Naive thymus-derived CD8-positive, alpha-beta T cell (primary cell): ENCODE data around the gene TBKBP1. TPM values are rescaled to one million over a fixed set of nuclear protein-coding genes. Genes with fewer than 3 reads are reported as not detected.
A peak's percentile ranks its signal among the peaks of the same experiment; 100 is the strongest.
"Not testable (repeated sequence)": the region's sequence is repeated elsewhere in the genome, so short reads cannot be mapped to it uniquely, and the experiment has no call there.

Experiments
- ATAC-seq, 2 donors: fragments of 150-1000 bp; cut with Tn5 transposase in 1 of 2; sonication (Bioruptor Pico), chemical (Tn5 transposase) in 1 of 2; 1 replicate in 1 of 2; 2 replicates in 1 of 2; pipeline ENCODE4 v1.10.0; 2021; ENCODE audit warnings: mild to moderate bottlenecking in 2 of 2, moderate library complexity in 2 of 2
- POLR2A ChIA-PET: fragments of 350-600 bp; sonication (Branson Sonifier 250); formaldehyde crosslinking; loops from one replicate; lab custom pipeline; 2021; ENCODE audit warnings: antibody characterized with exemption; lab: Charles Lee
- DNase-seq, 10 donors: peaks; one replicate each; pipeline versions ENCODE4 v3.0.0 to v3.0.0-alpha.2; 2020 to 2022
- H3K27ac Mint-ChIP-seq, 10 donors: one replicate each; pipeline ENCODE4 v1.8.0; 2020 to 2022; ENCODE audit warnings: mild to moderate bottlenecking in 10 of 10, mixed read lengths in 10 of 10, moderate library complexity in 4 of 10, inconsistent platforms in 1 of 10
- H3K27me3 Mint-ChIP-seq, 5 donors: one replicate each; pipeline ENCODE4 v1.8.0; 2021 to 2022; ENCODE audit warnings: mixed read lengths in 5 of 5
- H3K36me3 Mint-ChIP-seq, 3 donors: one replicate each; pipeline ENCODE4 v1.8.0; 2020 to 2022; ENCODE audit warnings: mixed read lengths in 3 of 3, mild to moderate bottlenecking in 2 of 3, inconsistent platforms in 1 of 3
- H3K4me1 Mint-ChIP-seq, 4 donors: one replicate each; pipeline ENCODE4 v1.8.0; 2021 to 2022; ENCODE audit warnings: mixed read lengths in 4 of 4
- H3K4me3 Mint-ChIP-seq, 10 donors: one replicate each; pipeline ENCODE4 v1.8.0; 2020 to 2022; ENCODE audit warnings: mild to moderate bottlenecking in 10 of 10, mixed read lengths in 10 of 10, moderate library complexity in 6 of 10, inconsistent platforms in 1 of 10
- H3K9me3 Mint-ChIP-seq, 9 donors: one replicate each; pipeline ENCODE4 v1.8.0; 2020 to 2022; ENCODE audit warnings: mixed read lengths in 9 of 9, mild to moderate bottlenecking in 3 of 9, inconsistent platforms in 1 of 9, moderate library complexity in 1 of 9
- polyA plus RNA-seq, 3 donors: library from polyadenylated mRNA; unstranded; fragments of 300-500 nt; fragmentation: Illumina TruSeq; gene quantifications; one replicate each; pipeline ENCODE4 v1.2.3, GENCODE V29; 2021
- total RNA-seq, 8 experiments: library from RNA in 2 of 8; stranded (reverse) in 2 of 8; gene quantifications; one replicate each; pipeline ENCODE4 v1.2.3 and lab custom pipeline; 2021 to 2026

The TBKBP1 gene
- total and polyA plus RNA-seq, 5 experiments from 2014 or later, result 0.07 to 3.1 (median 1.0) TPM; not detected in 1

GRCh38 chr17:47682138-47682537 lies 11.8 kb upstream of the TBKBP1 start:
- Mint-ChIP-seq H3K4me1 (peaks cover 0 to 8% (median 1%) of the 10 kb centered on the region in 4 donors), H3K27me3 (no peaks in the 10 kb centered on the region), H3K27ac (peak overlapping the region in 5 of 10 donors; percentile 38 to 77 (median 54)), H3K36me3 (peaks cover 4 to 89% (median 31%) of the 10 kb centered on the region in 3 donors), H3K4me3 (no peak overlapping the region), H3K9me3 (no peaks in the 10 kb centered on the region)
- no peak for ATAC-seq
- no peak for DNase-seq
- POLR2A ChIA-PET, result no interaction called here

DNA sequence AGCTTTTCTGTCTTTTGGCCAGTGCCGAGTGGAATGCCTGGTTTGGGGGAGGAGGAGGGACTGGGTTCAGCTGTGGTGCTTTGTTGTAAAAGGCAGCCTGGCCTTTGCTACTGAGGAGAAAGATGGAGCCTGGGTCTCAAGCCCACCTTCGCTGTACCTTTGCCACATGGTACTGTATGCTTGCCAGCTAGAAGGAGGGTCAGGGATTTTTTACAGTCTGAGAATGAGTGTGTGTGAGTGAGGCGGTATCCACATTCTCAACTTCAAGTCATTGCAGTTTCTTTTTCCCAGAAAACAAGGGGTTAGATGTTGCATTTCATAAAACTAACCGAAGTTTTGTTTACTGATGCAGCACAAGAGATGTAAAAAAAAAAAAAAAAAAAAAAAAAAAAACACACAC lies 11.2 kb upstream of the TBKBP1 start:
- H3K4me3 Mint-ChIP-seq, DNase-seq, ATAC-seq, H3K9me3 Mint-ChIP-seq, POLR2A ChIA-PET, H3K27me3 Mint-ChIP-seq, H3K4me1 Mint-ChIP-seq: not testable (repeated sequence)
- H3K36me3 Mint-ChIP-seq, result peaks cover 4 to 83% (median 27%) of the 10 kb centered on the region in 3 donors
- peak overlapping the region in 2 of 10 donors; percentile 1 to 28 for H3K27ac Mint-ChIP-seq

DNA sequence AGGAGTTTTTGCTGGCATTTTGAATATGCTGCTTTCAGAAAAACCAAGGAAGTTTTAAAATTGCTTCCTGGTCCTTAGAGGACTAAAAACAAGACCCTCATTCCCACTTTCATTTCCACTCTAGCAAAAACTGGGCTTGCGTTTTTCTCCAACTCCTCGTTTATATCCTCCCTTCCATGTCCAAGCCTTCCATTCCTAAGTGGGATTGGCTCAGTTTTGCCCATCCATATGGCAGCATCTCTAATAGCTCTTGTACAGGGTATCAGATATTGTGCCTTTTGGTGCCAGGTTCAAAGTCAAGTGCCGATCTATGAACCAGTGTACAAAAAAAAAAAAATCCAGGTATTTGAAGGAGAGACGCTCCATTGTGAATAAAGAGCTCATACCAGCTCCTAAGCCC lies 9.9 kb upstream of the TBKBP1 start:
- Mint-ChIP-seq H3K4me1 (peaks cover 0 to 5% (median 1%) of the 10 kb centered on the region in 4 donors), H3K9me3 (no peaks in the 10 kb centered on the region), H3K36me3 (peaks cover 0 to 72% (median 24%) of the 10 kb centered on the region in 3 donors), H3K4me3 (no peak overlapping the region), H3K27ac (peak overlapping the region in 6 of 10 donors; percentile 2 to 76 (median 38)), H3K27me3 (no peaks in the 10 kb centered on the region)
- DNase-seq, result no peak
- ATAC-seq, result no peak
- POLR2A ChIA-PET, result interaction anchor here (1.7 kb wide), 1 partner anchor 9 kb away, joined by 5 read pairs; no protein-coding TSS in a partner anchor

DNA sequence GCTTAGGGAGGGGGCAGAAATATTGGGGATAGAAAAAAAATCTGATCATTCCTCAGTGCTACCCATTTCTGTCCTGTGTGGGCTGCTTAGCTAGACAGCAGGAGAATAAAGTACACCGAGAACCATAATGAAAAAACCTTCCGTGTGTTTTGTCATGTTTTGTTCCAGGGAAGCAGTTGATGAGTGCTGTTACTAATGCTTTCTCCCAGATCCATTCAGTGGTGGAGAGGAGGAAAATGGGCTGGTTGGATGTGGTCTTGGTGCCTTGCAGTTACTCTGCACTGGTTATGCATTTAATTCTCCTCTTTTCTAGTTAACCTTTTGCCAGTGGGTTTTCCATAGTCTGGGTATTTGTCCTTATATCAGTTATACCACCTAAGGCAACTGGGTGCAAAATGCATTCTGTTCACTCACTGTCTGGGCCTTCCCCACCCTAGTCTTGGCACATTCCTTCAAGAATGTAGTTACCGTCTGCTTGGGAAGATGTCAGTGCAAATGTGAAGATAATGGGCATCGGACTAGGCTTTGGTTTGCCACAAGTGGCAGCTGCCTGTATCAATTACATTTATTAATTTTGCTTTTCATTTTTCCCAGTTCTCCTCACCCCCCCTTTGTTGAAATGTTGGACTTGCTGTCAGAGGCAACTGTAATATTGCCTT lies 9.3 kb upstream of the TBKBP1 start:
- POLR2A ChIA-PET, result interaction anchor here (0.5 to 1.7 kb wide), 2 partner anchors 8 to 31 kb away, joined by 3 to 5 read pairs; no protein-coding TSS in a partner anchor
- ATAC-seq, result no peak
- Mint-ChIP-seq H3K27ac (peak overlapping the region in 4 of 10 donors; percentile 38 to 76 (median 56)), H3K9me3 (no peaks in the 10 kb centered on the region), H3K36me3 (peaks cover 0 to 66% (median 24%) of the 10 kb centered on the region in 3 donors), H3K4me1 (peaks cover 0 to 5% (median 1%) of the 10 kb centered on the region in 4 donors), H3K4me3 (no peak overlapping the region), H3K27me3 (no peaks in the 10 kb centered on the region)
- DNase-seq, result no peak

GRCh38 chr17:47685556-47686275 lies 8.2 kb upstream of the TBKBP1 start:
- no peak for ATAC-seq
- no peak for DNase-seq
- Mint-ChIP-seq H3K27ac (peak overlapping the region in 8 of 10 donors; percentile 6 to 64 (median 40)), H3K4me1 (peaks cover 0 to 4% (median under 1%) of the 10 kb centered on the region in 4 donors), H3K36me3 (peaks cover 0 to 55% (median 14%) of the 10 kb centered on the region in 3 donors), H3K9me3 (no peaks in the 10 kb centered on the region), H3K4me3 (no peak overlapping the region), H3K27me3 (no peaks in the 10 kb centered on the region)
- POLR2A ChIA-PET, result interaction anchor here (0.5 kb wide), 1 partner anchor 32 kb away, joined by 3 read pairs; no protein-coding TSS in a partner anchor

DNA sequence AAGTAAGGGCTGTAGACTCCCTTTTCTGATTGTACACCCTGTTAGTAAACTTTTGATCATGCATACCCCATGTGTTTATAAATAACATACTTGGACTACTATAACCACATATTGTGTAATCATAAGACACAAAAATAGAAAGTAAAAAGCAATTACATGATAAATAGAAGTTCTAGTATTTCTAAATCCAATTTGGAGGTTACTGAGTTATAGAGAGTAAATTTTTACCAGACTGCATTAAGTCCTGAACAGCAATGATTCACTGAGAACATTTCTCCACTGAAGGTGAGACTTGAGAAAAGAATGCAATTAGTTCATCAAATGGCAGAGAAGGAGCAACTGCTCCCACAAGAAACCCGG lies 7.7 kb upstream of the TBKBP1 start:
- Mint-ChIP-seq H3K27ac (peak overlapping the region in 4 of 10 donors; percentile 14 to 72 (median 44)), H3K4me1 (peaks cover 0 to 4% (median under 1%) of the 10 kb centered on the region in 4 donors), H3K36me3 (peaks cover 0 to 50% (median 13%) of the 10 kb centered on the region in 3 donors), H3K4me3 (no peak overlapping the region), H3K9me3 (no peaks in the 10 kb centered on the region), H3K27me3 (no peaks in the 10 kb centered on the region)
- ATAC-seq, result no peak
- DNase-seq, result no peak
- POLR2A ChIA-PET, result no interaction called here

GRCh38 chr17:47686664-47687327 lies 7.2 kb upstream of the TBKBP1 start:
- POLR2A ChIA-PET, result interaction anchor here (1.0 kb wide), 1 partner anchor 46 kb away, joined by 3 read pairs; the partner anchor contains the start of gene TBX21
- Mint-ChIP-seq H3K27me3 (no peaks in the 10 kb centered on the region), H3K27ac (peak overlapping the region in 5 of 10 donors; percentile 3 to 72 (median 49)), H3K4me3 (peak overlapping the region in 1 of 10 donors; percentile 12), H3K4me1 (peaks cover 0 to 4% (median 1%) of the 10 kb centered on the region in 4 donors), H3K9me3 (no peaks in the 10 kb centered on the region), H3K36me3 (peaks cover 0 to 46% (median 13%) of the 10 kb centered on the region in 3 donors)
- ATAC-seq, result no peak
- no peak for DNase-seq

- peak overlapping the region in 5 of 10 donors; percentile 13 to 70 (median 18) for H3K27ac Mint-ChIP-seq
- no peak for DNase-seq
- POLR2A ChIA-PET, result interaction anchor here (1.0 kb wide), 1 partner anchor 45 kb away, joined by 3 read pairs; the partner anchor contains the start of gene TBX21
- no peak for ATAC-seq
- H3K4me1 Mint-ChIP-seq, result peaks cover under 1 to 7% (median 5%) of the 10 kb centered on the region in 4 donors
- H3K4me3 Mint-ChIP-seq, result no peak overlapping the region
- H3K27me3 Mint-ChIP-seq, result no peaks in the 10 kb centered on the region
- peaks cover 0 to 41% (median 8%) of the 10 kb centered on the region in 3 donors for H3K36me3 Mint-ChIP-seq
- no peaks in the 10 kb centered on the region for H3K9me3 Mint-ChIP-seq
These were observed 6.7 kb upstream of the TBKBP1 start for GRCh38 chr17:47687328-47687690.

DNA sequence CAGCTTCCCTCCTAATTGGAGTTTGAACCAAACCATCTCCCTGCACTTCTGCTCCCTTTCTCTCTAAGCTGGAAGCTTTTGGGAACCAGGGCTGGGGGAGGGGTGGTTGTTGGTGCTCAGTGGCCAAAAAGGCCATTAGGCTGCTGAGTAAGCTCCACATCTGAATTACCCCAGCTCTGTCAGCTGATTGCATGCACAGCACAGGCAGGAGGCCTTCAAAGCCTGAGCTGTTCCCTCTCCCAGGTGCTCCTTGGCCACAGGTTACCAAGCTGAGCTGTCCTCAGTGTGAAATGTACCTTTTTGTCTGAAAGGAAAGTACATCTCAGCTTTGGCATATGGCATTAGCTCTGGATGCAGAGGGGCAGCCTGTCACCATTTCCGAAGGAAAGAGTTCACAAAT lies 6.2 kb upstream of the TBKBP1 start:
- POLR2A ChIA-PET, result interaction anchor here (1.0 kb wide), 1 partner anchor 45 kb away, joined by 3 read pairs; the partner anchor contains the start of gene TBX21
- ATAC-seq (no peak), DNase-seq (peak in 1 of 10 donors; percentile 41)
- Mint-ChIP-seq H3K4me1 (peaks cover 4 to 11% (median 7%) of the 10 kb centered on the region in 4 donors), H3K27ac (peak overlapping the region in 1 of 10 donors; percentile 18), H3K9me3 (no peaks in the 10 kb centered on the region), H3K36me3 (peaks cover 0 to 37% (median 3%) of the 10 kb centered on the region in 3 donors), H3K4me3 (no peak overlapping the region), H3K27me3 (no peaks in the 10 kb centered on the region)

GRCh38 chr17:47690121-47690520 lies 3.8 kb upstream of the TBKBP1 start:
- Mint-ChIP-seq H3K4me1 (peaks cover 15 to 23% (median 20%) of the 10 kb centered on the region in 4 donors), H3K36me3 (peaks cover 0 to 15% (median 0%) of the 10 kb centered on the region in 3 donors), H3K4me3 (no peak overlapping the region), H3K27ac (no peak overlapping the region), H3K27me3 (no peaks in the 10 kb centered on the region), H3K9me3 (no peaks in the 10 kb centered on the region)
- ATAC-seq (no peak), DNase-seq (no peak)
- POLR2A ChIA-PET, result no interaction called here

- no peaks in the 10 kb centered on the region for H3K9me3 Mint-ChIP-seq
These were observed 1.6 kb upstream of the TBKBP1 start for GRCh38 chr17:47692137-47692894.

More at GRCh38 chr17:47692137-47692894, 1.6 kb upstream of the TBKBP1 start:
- peak in 1 of 10 donors; percentile 34 for DNase-seq
- H3K27ac Mint-ChIP-seq, result peak overlapping the region in 4 of 10 donors; percentile 2 to 91 (median 47)
- peaks cover 19 to 29% (median 26%) of the 10 kb centered on the region in 4 donors for H3K4me1 Mint-ChIP-seq
- POLR2A ChIA-PET, result interaction anchor here (0.7 to 1.8 kb wide), 5 partner anchors 8 to 43 kb away, joined by 3 to 10 read pairs (median 4); partner anchors contain the start of gene KPNB1
- H3K27me3 Mint-ChIP-seq, result no peaks in the 10 kb centered on the region
- no peak for ATAC-seq
- no peaks in the 10 kb centered on the region for H3K36me3 Mint-ChIP-seq
- peak overlapping the region; percentile 42 to 93 (median 90) for H3K4me3 Mint-ChIP-seq
